Gastroesophageal sphincter (tissue), 4 donors: ENCODE data around the gene LAG3. TPM values are rescaled to one million over a fixed set of nuclear protein-coding genes. Genes with fewer than 3 reads are reported as not detected.

Source experiments
- ATAC-seq: fragments of 150-250 bp; one replicate; pipeline ENCODE4 v1.9.1; 2016; ENCODE audit warnings: mild to moderate bottlenecking, moderate library complexity
- H3K27ac ChIP-seq, 4 donors: fragments of 200-600 bp; sonication (generic) in 3 of 4; 1 replicate in 3 of 4; 2 replicates in 1 of 4; pipeline ENCODE4 v1.5.1; 2016 to 2019
- H3K27me3 ChIP-seq: fragments of 200-600 bp; sonication (generic); one replicate; pipeline ENCODE4 v1.5.1; 2019
- H3K36me3 ChIP-seq, 2 donors: fragments of 200-600 bp; sonication (generic); one replicate each; pipeline ENCODE4 v1.5.1; 2019; ENCODE audit warnings: control low read depth in 1 of 2
- H3K4me1 ChIP-seq, 3 donors: fragments of 200-600 bp; sonication (generic); 1 replicate in 2 of 3; 2 replicates in 1 of 3; pipeline ENCODE4 v1.5.1; 2016 to 2019; ENCODE audit warnings: control low read depth in 2 of 3
- H3K4me3 ChIP-seq, 2 donors: fragments of 200-600 bp; sonication (generic); one replicate each; pipeline ENCODE4 v1.5.1; 2019; ENCODE audit warnings: mild to moderate bottlenecking in 1 of 2, moderate library complexity in 1 of 2
- H3K9me3 ChIP-seq, 3 donors: fragments of 200-600 bp; sonication (generic); one replicate each; pipeline ENCODE4 v1.5.1; 2017 to 2019; ENCODE audit warnings: control low read depth in 2 of 3
- CTCF ChIP-seq, 4 experiments: fragments of 200-600 bp in 2 of 4; fragments of 450-650 bp in 2 of 4; sonication (generic) in 1 of 4; IDR thresholded peaks; one replicate each; pipeline ENCODE4 v1.5.1; 2017 to 2019; ENCODE audit warnings: antibody characterized with exemption in 4 of 4, mild to moderate bottlenecking in 2 of 4, moderate library complexity in 2 of 4
- EP300 ChIP-seq: sonication (generic); formaldehyde crosslinking; IDR thresholded peaks from one replicate; pipeline ENCODE4 v1.6.1; 2017; ENCODE audit warnings: antibody characterized with exemption, mild to moderate bottlenecking
- POLR2A ChIP-seq, 2 donors: fragments of 450-650 bp; IDR thresholded peaks; one replicate each; pipeline ENCODE4 v1.6.1; 2017; ENCODE audit warnings: antibody characterized with exemption in 2 of 2, mild to moderate bottlenecking in 2 of 2, moderate library complexity in 1 of 2
- POLR2AphosphoS5 ChIP-seq: sonication (generic); formaldehyde crosslinking; IDR thresholded peaks from one replicate; pipeline ENCODE4 v1.6.1; 2017; ENCODE audit warnings: antibody characterized with exemption
- WGBS, 2 donors: methylation state at CpG; one replicate each; pipeline ENCODE4 v1.1.5; 2018; ENCODE audit warnings: low coverage in 1 of 2; 5-methylcytosine and 5-hydroxymethylcytosine counted together
- total RNA-seq, 4 donors: library from RNA; depleted of rRNA; stranded (reverse); fragments of >200 nt; gene quantifications; one replicate each; pipeline ENCODE4 v1.1.0, GENCODE V29; 2016

Gene LAG3
- total RNA-seq, 4 donors from 2014 or later: 0.30 to 3.0 (median 1.9) TPM

- TF ChIP-seq POLR2AphosphoS5: no peak
- no peak for TF ChIP-seq POLR2A (IDR thresholded peaks at IDR 0.05)
- TF ChIP-seq EP300: no peak
- Histone ChIP-seq H3K27ac (no peak overlapping the region), H3K36me3 (no peaks in the 10 kb centered on the region), H3K27me3 (no peaks in the 10 kb centered on the region), H3K4me3 (no peak overlapping the region), H3K4me1 (peaks cover 0 to under 1% (median 0%) of the 10 kb centered on the region in 3 donors), H3K9me3 (no peaks in the 10 kb centered on the region)
- 83% methylated on average over 1 of the region's 5 CpGs; no CpG with 5 or more reads in 1 of the 2 donors for WGBS, 2 donors
- ATAC-seq: no peak
Observed at GRCh38 chr12:6784296-6784695, 12.0 kb downstream of the LAG3 start.

GRCh38 chr12:6784761-6785160, 12.4 kb downstream of the LAG3 start:
- H3K36me3 ChIP-seq: no peaks in the 10 kb centered on the region
- no peak overlapping the region for H3K4me3 ChIP-seq
- no peaks in the 10 kb centered on the region for H3K27me3 ChIP-seq
- H3K9me3 ChIP-seq: no peaks in the 10 kb centered on the region
- no peak overlapping the region for H3K27ac ChIP-seq
- no peak for ATAC-seq
- 73 to 81% methylated on average over 5 of the region's 5 CpGs for WGBS, 2 donors
- TF ChIP-seq EP300 (no peak), CTCF (IDR thresholded peaks at IDR 0.05) (no peak), POLR2AphosphoS5 (no peak), POLR2A (IDR thresholded peaks at IDR 0.05) (no peak)
- no peaks in the 10 kb centered on the region for H3K4me1 ChIP-seq

- Histone ChIP-seq H3K4me3 (no peak overlapping the region), H3K27ac (no peak overlapping the region), H3K9me3 (no peaks in the 10 kb centered on the region), H3K4me1 (no peaks in the 10 kb centered on the region), H3K36me3 (no peaks in the 10 kb centered on the region), H3K27me3 (no peaks in the 10 kb centered on the region)
- WGBS, 2 donors: 60 to 72% methylated on average over 7 to 8 of the region's 9 CpGs
- TF ChIP-seq EP300 (no peak), CTCF (IDR thresholded peaks at IDR 0.05) (no peak), POLR2AphosphoS5 (no peak), POLR2A (IDR thresholded peaks at IDR 0.05) (no peak)
- no peak for ATAC-seq
Observed at GRCh38 chr12:6786416-6787094, 14.2 kb downstream of the LAG3 start.

- no peak overlapping the region for H3K4me3 ChIP-seq
- WGBS, 2 donors: 94 to 100% methylated on average over 2 to 5 of the region's 5 CpGs
- ATAC-seq: no peak
- H3K36me3 ChIP-seq: no peaks in the 10 kb centered on the region
- H3K27me3 ChIP-seq: no peaks in the 10 kb centered on the region
- no peak overlapping the region for H3K27ac ChIP-seq
- peaks cover 0 to 5% (median 0%) of the 10 kb centered on the region in 3 donors for H3K4me1 ChIP-seq
- no peaks in the 10 kb centered on the region for H3K9me3 ChIP-seq
- no peak for TF ChIP-seq POLR2A (IDR thresholded peaks at IDR 0.05)
- no peak for TF ChIP-seq POLR2AphosphoS5
- TF ChIP-seq EP300: no peak
- TF ChIP-seq CTCF (IDR thresholded peaks at IDR 0.05): no peak
Observed at GRCh38 chr12:6787309-6787708, 15.0 kb downstream of the LAG3 start.

- Histone ChIP-seq H3K27ac (peak within 1 kb of the TSS in 3 of 4 donors; percentile 3 to 44 (median 35)), H3K9me3 (no peaks in the 10 kb centered on the region), H3K4me3 (peak within 1 kb of the TSS in 1 of 2 donors; percentile 35), H3K36me3 (no peaks in the 10 kb centered on the region), H3K27me3 (no peaks in the 10 kb centered on the region), H3K4me1 (peaks cover 0 to 12% (median 3%) of the 10 kb centered on the region in 3 donors)
- WGBS, 2 donors: 74 to 87% methylated on average over 4 to 6 of the region's 18 CpGs
- TF ChIP-seq CTCF (IDR thresholded peaks at IDR 0.05): no peak
- TF ChIP-seq POLR2A (IDR thresholded peaks at IDR 0.05): peak; percentile 11 to 39
- ATAC-seq: peak; percentile 67
Observed at GRCh38 chr12:6788972-6789924, 16.9 kb downstream of the LAG3 start, which contains the start of gene CD4. Gene CD4, plus strand, starts transcription at chr12:6789528. Its CDS starts 10,611 bp downstream, at chr12:6800139.
